Endometrium (tissue), 2 donors: ENCODE results near the gene MTCH1.

Source experiments
- FAIRE-seq: peaks from 2 replicates; lab custom pipeline; 2012; peaks lifted over from hg19 to GRCh38; lab: Jason Lieb, UNC
- donor health status: control.
- donor health status: control.

MTCH1 gene

DNA sequence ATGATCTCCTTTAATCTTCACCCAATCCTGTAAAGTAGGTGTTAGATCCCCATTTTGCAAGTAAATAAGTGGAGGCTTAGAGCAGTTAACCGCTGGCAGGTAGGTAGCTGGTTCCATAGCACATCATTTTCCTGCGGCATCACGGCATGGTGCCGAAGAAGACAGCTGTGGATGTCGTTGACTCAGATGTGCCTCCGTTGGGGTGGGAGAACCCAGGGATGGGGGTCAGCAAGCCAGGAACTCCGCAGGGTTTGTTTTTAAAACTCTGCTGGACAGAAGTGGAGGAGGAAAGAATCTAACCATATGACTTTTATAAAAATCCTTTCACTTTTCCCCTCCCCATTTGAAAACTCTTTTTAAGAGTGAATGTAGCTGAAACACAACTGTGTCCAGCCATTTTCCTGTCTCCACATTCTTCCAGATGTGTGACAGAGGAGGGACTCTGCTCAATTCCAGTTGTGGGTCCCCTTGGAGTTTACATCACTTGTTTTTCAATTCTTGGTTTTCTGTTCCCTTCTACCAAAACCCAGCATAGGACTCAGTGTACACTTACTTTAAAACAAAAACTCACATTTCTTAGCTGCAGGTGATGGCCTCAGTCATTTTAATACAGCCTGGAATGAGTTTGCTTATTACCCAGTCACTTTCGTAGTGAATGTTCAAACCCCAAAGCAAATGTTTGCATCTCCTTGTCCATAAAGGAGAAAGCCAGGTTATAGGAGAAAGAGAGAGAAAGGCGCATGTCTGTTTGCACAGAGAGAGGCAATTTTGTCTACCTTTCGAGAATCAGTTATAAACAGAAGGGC is 59.1 kb downstream of the MTCH1 start:
- no peak for FAIRE-seq

DNA sequence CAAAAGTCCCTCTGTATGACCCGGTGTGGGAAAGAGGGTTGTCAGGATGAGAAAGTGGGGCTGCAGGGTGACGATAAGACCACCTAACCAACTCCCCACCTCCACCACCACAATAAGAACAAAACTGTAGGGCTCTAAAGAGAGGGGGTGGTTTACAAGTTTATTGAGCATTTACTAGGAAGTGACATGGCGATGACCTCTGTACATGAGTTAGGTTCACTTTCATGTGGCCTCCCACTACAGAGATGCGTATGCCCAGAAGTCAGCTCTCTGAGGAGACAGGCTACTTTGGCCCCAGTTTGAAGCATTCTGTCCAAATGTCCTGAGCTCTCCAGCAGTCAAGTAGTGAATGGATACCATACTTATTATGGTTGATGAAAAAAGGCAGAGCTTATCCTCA is 60.2 kb downstream of the MTCH1 start:
- no peak for FAIRE-seq

DNA sequence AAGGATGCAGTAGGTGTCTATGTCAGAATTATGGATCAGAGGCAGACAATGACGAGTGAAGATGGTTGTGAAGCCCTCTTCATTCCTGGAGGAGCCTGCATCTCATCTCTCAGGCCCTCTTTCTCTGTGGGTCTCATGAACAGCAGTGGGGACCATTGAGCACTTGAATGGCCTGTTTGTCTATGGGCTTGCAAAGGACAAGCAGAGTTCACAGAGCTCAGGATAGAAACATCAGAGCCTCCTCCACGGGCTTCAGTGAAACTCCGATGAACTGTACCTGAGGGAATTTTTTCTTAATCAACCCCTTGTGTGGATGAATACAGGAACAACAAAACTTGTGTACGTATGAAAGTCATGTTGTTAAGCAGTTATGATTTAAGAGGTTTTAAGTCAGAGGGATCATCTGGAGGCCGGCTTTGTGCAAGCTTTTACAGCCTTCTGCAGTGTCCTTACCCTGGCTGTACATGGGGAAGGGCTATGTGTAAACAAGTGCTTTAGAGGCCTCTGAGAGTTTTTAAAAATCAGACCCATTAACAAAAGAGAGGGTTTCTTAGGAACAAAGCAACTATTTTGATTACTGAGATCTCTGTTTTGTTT is 61.1 kb downstream of the MTCH1 start:
- FAIRE-seq, result no peak

DNA sequence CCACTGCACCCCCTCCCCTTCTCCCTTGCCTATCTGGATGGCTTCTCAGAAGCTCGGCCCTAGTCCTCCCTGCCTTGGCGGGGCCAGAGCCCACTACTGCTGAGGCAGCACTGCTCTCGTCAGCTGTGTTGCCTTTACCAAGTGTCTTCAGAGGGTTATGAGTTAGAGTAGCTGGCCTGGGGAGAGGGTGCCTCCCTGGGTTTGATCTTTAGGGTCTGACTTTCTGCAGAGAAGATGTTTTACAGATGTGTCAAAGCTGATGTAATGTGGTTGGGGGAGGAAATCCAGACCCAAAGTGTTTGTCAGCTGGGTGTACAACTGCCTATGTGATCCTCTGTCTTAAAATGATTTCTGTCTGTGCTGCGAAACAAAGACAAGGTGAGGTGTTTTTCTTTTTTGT is 61.9 kb downstream of the MTCH1 start:
- FAIRE-seq, result no peak

DNA sequence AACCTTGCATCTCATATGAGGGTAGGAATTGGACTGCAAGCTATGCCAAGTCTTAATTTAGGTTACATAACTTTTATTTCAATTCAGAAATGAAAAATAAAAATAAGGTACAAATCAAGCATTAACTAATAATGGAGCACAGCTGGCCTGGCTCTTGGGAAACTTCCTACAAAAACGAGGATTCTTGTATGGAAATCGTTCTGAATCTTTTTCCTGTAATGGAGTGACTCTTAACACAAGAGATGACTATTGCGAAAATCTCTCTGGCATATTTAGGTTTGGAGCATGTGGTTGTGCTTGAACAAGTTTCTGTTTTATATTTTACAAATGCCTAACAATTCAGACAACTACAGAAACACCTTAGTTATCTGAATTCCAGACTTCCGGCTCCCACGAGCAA is 65.5 kb downstream of the MTCH1 start:
- no peak for FAIRE-seq

DNA sequence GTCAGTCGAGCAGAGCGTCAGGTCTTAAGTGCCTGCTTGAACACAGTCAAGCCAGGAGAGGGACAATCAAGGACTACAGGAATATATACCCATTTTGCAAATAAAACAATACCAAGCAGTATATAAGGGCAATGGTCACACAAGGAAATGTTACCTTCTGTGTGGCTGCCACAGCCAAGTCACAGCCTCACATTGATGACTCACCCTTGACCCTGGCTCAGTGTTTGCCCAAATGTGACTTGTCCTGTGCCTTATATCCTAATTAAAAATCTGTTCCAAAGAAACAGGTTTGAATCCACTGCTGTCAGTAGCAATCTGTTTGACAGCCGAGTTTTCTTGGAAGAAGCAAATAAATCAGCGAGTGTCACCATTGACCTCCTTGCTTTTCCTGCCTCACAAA is 65.9 kb downstream of the MTCH1 start:
- FAIRE-seq, result no peak
